ENCODE results near the gene HAL.

Gene HAL

GRCh38 chr12:95994476-95994875 is 1.7 kb downstream of the HAL start:
- TF ChIP-seq CTCF (IDR thresholded peaks at IDR 0.05; ENCODE audit: low read depth, low read length): no peak
- no peak for DNase-seq (ENCODE audit: extremely low read depth, low read depth)

- TF ChIP-seq CTCF (IDR thresholded peaks at IDR 0.05; ENCODE audit: low read depth, low read length): no peak
Observed at GRCh38 chr12:95993907-95994306, 2.2 kb downstream of the HAL start.

GRCh38 chr12:95990136-95990535 is 6.0 kb downstream of the HAL start:
- DNase-seq (ENCODE audit: extremely low read depth, low read depth): no peak
- TF ChIP-seq CTCF (IDR thresholded peaks at IDR 0.05; ENCODE audit: low read depth, low read length): no peak

More at GRCh38 chr12:95993907-95994306, 2.2 kb downstream of the HAL start:
- DNase-seq (ENCODE audit: extremely low read depth, low read depth): no peak

- DNase-seq (ENCODE audit: extremely low read depth, low read depth): no peak
- no peak for TF ChIP-seq CTCF (IDR thresholded peaks at IDR 0.05; ENCODE audit: low read depth, low read length)
Observed at GRCh38 chr12:95989504-95990123, 6.5 kb downstream of the HAL start.

GRCh38 chr12:95988506-95989275 is 7.5 kb downstream of the HAL start:
- no peak for TF ChIP-seq CTCF (IDR thresholded peaks at IDR 0.05; ENCODE audit: low read depth, low read length)
- no peak for DNase-seq (ENCODE audit: extremely low read depth, low read depth)

- DNase-seq (ENCODE audit: extremely low read depth, low read depth): peak; percentile 24
- TF ChIP-seq CTCF (IDR thresholded peaks at IDR 0.05; ENCODE audit: low read depth, low read length): no peak
Observed at GRCh38 chr12:95986635-95987570, 9.2 kb downstream of the HAL start.

All from AG09319 (cell line).